ENCODE results near the gene SMIM20. TPM values are rescaled to one million over a fixed set of nuclear protein-coding genes. Genes with fewer than 3 reads are reported as not detected.

Gene SMIM20
- total RNA-seq, 4 donors from 2014 or later, result 23.0 to 53.2 (median 34.6) TPM

GRCh38 chr4:25972366-25972765 is 58.3 kb downstream of the SMIM20 start:
- Histone ChIP-seq H3K4me1 (no peaks in the 10 kb centered on the region), H3K36me3 (no peaks in the 10 kb centered on the region), H3K9me3 (no peaks in the 10 kb centered on the region), H3K27ac (no peak overlapping the region), H3K27me3 (no peaks in the 10 kb centered on the region), H3K4me3 (replicated peaks in 1 of 3) (no peak overlapping the region)
- 69 to 92% methylated on average over 4 of the region's 4 CpGs for WGBS, 2 donors
- intact Hi-C loops (cut with DNase I), result no loop called here
- no peak for DNase-seq
- no peak for TF ChIP-seq POLR2A (IDR thresholded peaks at IDR 0.05)
- TF ChIP-seq, protein P1, sequence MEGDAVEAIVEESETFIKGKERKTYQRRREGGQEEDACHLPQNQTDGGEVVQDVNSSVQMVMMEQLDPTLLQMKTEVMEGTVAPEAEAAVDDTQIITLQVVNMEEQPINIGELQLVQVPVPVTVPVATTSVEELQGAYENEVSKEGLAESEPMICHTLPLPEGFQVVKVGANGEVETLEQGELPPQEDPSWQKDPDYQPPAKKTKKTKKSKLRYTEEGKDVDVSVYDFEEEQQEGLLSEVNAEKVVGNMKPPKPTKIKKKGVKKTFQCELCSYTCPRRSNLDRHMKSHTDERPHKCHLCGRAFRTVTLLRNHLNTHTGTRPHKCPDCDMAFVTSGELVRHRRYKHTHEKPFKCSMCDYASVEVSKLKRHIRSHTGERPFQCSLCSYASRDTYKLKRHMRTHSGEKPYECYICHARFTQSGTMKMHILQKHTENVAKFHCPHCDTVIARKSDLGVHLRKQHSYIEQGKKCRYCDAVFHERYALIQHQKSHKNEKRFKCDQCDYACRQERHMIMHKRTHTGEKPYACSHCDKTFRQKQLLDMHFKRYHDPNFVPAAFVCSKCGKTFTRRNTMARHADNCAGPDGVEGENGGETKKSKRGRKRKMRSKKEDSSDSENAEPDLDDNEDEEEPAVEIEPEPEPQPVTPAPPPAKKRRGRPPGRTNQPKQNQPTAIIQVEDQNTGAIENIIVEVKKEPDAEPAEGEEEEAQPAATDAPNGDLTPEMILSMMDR (IDR thresholded peaks at IDR 0.05), result no peak

DNA sequence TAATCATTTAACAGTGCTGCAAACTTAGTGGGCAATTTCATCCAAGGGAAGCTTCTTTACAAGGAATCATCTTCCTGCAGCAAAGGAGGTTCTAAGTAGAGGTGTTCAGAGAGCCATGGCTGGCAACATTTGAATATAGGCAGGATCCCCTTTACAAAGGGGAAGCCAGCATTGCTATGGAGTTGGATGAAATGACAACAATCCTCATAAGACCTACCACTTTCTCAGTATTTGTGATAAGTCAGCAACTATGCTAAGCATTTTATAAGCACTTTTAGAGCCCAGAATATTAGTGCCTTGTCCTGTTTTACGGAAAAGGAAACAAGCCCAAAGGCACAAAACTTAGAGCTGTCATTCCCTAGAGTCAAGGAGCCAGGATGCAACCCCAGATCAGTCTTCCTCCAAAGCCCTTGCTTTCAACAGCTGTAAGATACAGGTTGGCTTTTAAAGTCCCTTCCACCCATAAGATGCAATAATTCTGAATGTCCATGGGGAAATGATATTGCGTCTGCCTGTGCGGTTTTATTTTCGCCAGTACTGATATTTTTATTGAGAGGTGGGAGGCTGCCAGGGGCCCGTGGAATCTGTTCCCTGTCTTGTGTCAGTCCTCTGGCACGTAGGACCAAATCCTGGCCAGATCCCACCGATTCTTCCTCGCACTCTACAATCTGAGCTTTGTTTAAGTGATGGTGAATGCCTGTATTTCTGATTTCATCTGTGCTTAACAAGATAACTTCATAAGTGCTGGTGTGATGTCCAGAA is 59.1 kb downstream of the SMIM20 start:
- intact Hi-C loops (cut with DNase I), result no loop called here
- TF ChIP-seq, protein P1 (IDR thresholded peaks at IDR 0.05), result no peak
- TF ChIP-seq POLR2A (IDR thresholded peaks at IDR 0.05), result no peak
- 78 to 84% methylated on average over 8 of the region's 8 CpGs for WGBS, 2 donors
- Histone ChIP-seq H3K4me3 (replicated peaks in 1 of 3) (no peak overlapping the region), H3K9me3 (no peaks in the 10 kb centered on the region), H3K36me3 (no peaks in the 10 kb centered on the region), H3K27me3 (no peaks in the 10 kb centered on the region), H3K27ac (no peak overlapping the region), H3K4me1 (no peaks in the 10 kb centered on the region)
- DNase-seq, result no peak

DNA sequence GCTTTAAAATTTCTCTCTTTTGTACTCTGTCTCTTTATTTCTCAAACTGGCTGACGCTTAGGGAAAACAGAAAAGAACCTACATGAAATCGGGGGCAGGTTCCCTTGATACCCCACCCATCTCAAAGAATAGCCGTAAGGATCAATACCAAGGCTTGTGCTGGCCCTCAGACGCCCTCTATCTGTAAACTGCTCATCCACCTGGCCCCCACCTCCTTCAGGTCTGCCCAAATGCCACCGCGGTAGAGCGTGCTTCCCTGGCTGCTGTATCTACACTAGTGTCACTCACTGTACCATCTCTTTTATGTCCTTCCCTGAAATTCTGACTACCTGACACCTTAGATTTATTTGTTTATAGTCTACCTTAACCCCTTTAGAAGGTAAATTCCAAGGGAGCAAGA is 62.8 kb downstream of the SMIM20 start:
- H3K27ac ChIP-seq, result no peak overlapping the region
- H3K36me3 ChIP-seq, result no peaks in the 10 kb centered on the region
- H3K9me3 ChIP-seq, result no peaks in the 10 kb centered on the region
- intact Hi-C loops (cut with DNase I), result no loop called here
- TF ChIP-seq POLR2A (IDR thresholded peaks at IDR 0.05), result no peak
- TF ChIP-seq, protein P1 (IDR thresholded peaks at IDR 0.05), result no peak
- no peak overlapping the region for H3K4me3 ChIP-seq (replicated peaks in 1 of 3)
- no peaks in the 10 kb centered on the region for H3K4me1 ChIP-seq
- no peak for DNase-seq
- no peaks in the 10 kb centered on the region for H3K27me3 ChIP-seq
- 66 to 69% methylated on average over 7 of the region's 7 CpGs for WGBS, 2 donors

- TF ChIP-seq, protein P1 (IDR thresholded peaks at IDR 0.05), result no peak
- TF ChIP-seq POLR2A (IDR thresholded peaks at IDR 0.05), result no peak
- Histone ChIP-seq H3K4me3 (replicated peaks in 1 of 3) (no peak overlapping the region), H3K36me3 (no peaks in the 10 kb centered on the region), H3K27ac (no peak overlapping the region), H3K9me3 (no peaks in the 10 kb centered on the region), H3K27me3 (no peaks in the 10 kb centered on the region), H3K4me1 (no peaks in the 10 kb centered on the region)
- intact Hi-C loops (cut with DNase I), result no loop called here
- no peak for DNase-seq
- 88 to 89% methylated on average over 12 of the region's 12 CpGs for WGBS, 2 donors
These were observed 63.6 kb downstream of the SMIM20 start for GRCh38 chr4:25977397-25978170.

DNA sequence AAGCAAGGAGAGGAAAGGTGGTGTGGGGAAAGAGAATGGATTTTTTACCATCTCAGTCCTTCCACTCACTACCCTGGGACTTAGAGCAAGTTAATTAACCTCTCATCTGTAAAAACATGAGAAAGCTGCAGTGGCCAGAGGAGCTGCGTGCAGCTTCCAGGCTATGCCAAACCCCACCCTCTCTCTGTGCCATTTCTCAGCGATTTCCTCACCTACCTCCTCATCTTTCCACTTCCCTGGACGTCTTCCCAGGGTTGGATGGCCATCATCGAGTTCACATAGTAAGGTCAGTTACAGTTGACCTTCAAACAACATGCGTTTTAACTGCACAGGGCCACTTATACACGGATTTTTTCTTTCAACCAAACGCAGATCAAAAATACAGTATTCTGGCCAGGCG is 64.3 kb downstream of the SMIM20 start:
- intact Hi-C loops (cut with DNase I), result no loop called here
- Histone ChIP-seq H3K9me3 (no peaks in the 10 kb centered on the region), H3K27me3 (no peaks in the 10 kb centered on the region), H3K27ac (no peak overlapping the region), H3K4me3 (replicated peaks in 1 of 3) (no peak overlapping the region), H3K4me1 (no peaks in the 10 kb centered on the region), H3K36me3 (no peaks in the 10 kb centered on the region)
- WGBS, 2 donors, result 49 to 52% methylated on average over 8 of the region's 8 CpGs
- no peak for DNase-seq
- no peak for TF ChIP-seq POLR2A (IDR thresholded peaks at IDR 0.05)
- TF ChIP-seq, protein P1 (IDR thresholded peaks at IDR 0.05), result no peak
